NCI-H460 (cell line): ENCODE measurements around the gene STPG3. TPM values are rescaled to one million over a fixed set of nuclear protein-coding genes. Genes with fewer than 3 reads are reported as not detected.
"Not testable (repeated sequence)": the region's sequence is repeated elsewhere in the genome, so short reads cannot be mapped to it uniquely, and the experiment has no call there.

Experiments
- DNase-seq: peaks from one replicate; pipeline ENCODE4 v3.0.0-alpha.2; 2016; ENCODE audit warnings: low read depth; ENCODE audit errors: extremely low read depth
- total RNA-seq: library from RNA; depleted of rRNA; stranded (reverse); fragments of >200 nt; shearing (Covaris generic); gene quantifications from 2 replicates; pipeline ENCODE4 v1.2.3, GENCODE V29; 2014

Gene STPG3
- total RNA-seq, 1 experiment from 2014 or later: not detected

- no peak for DNase-seq
Measured at GRCh38 chr9:137243626-137244485, 7.2 kb upstream of the STPG3 start.

- no peak for DNase-seq
Measured at GRCh38 chr9:137244486-137245449, 6.3 kb upstream of the STPG3 start.

- no peak for DNase-seq
Measured at GRCh38 chr9:137245450-137246421, 5.3 kb upstream of the STPG3 start.

- DNase-seq: no peak
Measured at GRCh38 chr9:137247135-137247915, 3.8 kb upstream of the STPG3 start.

GRCh38 chr9:137247916-137248175, 3.2 kb upstream of the STPG3 start:
- DNase-seq: no peak

- no peak for DNase-seq
Measured at GRCh38 chr9:137250329-137251193, 525 bp upstream of the STPG3 start.

- DNase-seq: no peak
Measured at GRCh38 chr9:137251490-137252268, 593 bp downstream of the STPG3 start.

- DNase-seq: no peak
Measured at GRCh38 chr9:137252555-137253506, 1.7 kb downstream of the STPG3 start.

GRCh38 chr9:137253717-137254623, 2.9 kb downstream of the STPG3 start:
- no peak for DNase-seq

GRCh38 chr9:137254624-137255447, 3.8 kb downstream of the STPG3 start, which contains the start of gene NELFB:
Gene NELFB (plus strand): TSS chr9:137255327.
- DNase-seq: peak; percentile 83

GRCh38 chr9:137255448-137256114, 4.5 kb downstream of the STPG3 start:
- DNase-seq: no peak

- no peak for DNase-seq
Measured at GRCh38 chr9:137256362-137256761, 5.3 kb downstream of the STPG3 start.

- no peak for DNase-seq
Measured at GRCh38 chr9:137256856-137257255, 5.8 kb downstream of the STPG3 start.

- DNase-seq: not testable (repeated sequence)
Measured at GRCh38 chr9:137262173-137262908, 11.3 kb downstream of the STPG3 start.
